IMR-90 (cell line): ENCODE data around the gene TSPAN8. TPM values are rescaled to one million over a fixed set of nuclear protein-coding genes. Genes with fewer than 3 reads are reported as not detected.

ENCODE experiments used
- ATAC-seq: fragments of 200-7000 bp; cut with Tn5 transposase; 2 replicates; pipeline ENCODE4 v1.9.1; 2020; ENCODE audit warnings: low read depth, mild to moderate bottlenecking, moderate library complexity
- BruUV-seq: library from RNA; stranded (reverse); fragments of 400-500 nt; replicated peaks from 2 replicates; lab custom pipeline; 2021; lab: Mats Ljungman, UMichigan
- CTCF ChIA-PET: fragments of 300-600 bp; formaldehyde crosslinking; extraction: SDS; loops from one replicate; lab custom pipeline; 2021; ENCODE audit warnings: antibody characterized with exemption; lab: Yijun Ruan, JAX
- POLR2A ChIA-PET: fragments of 300-600 bp; sonication (Branson Sonifier 250); formaldehyde crosslinking; loops from one replicate; lab custom pipeline; 2022; ENCODE audit warnings: antibody characterized with exemption; ENCODE audit not compliant: unreplicated experiment; lab: Charles Lee
- DNase-seq: peaks from one replicate; pipeline ENCODE4 v3.0.0; 2013
- H2AFZ ChIP-seq: replicated peaks from 2 replicates; pipeline ENCODE3; 2013; ENCODE audit warnings: low read length, mild to moderate bottlenecking; ENCODE audit not compliant: poor library complexity
- H2AK5ac ChIP-seq: 2 replicates; pipeline ENCODE4 v1.6.1; 2013; ENCODE audit warnings: low read depth, low read length, inconsistent platforms
- H2AK9ac ChIP-seq: replicated peaks from 2 replicates; pipeline ENCODE3; 2013; ENCODE audit warnings: mild to moderate bottlenecking, low read depth, low read length, moderate library complexity; ENCODE audit not compliant: poor library complexity
- H2BK120ac ChIP-seq: 2 replicates; pipeline ENCODE4 v1.6.1; 2013; ENCODE audit warnings: low read depth, low read length, inconsistent platforms
- H2BK15ac ChIP-seq: 3 replicates; pipeline ENCODE4 v1.6.1; 2013; ENCODE audit warnings: low read depth, low read length, inconsistent platforms
- H2BK20ac ChIP-seq: 2 replicates; pipeline ENCODE4 v1.6.1; 2013; ENCODE audit warnings: low read depth, mild to moderate bottlenecking, inconsistent platforms, low read length, moderate library complexity
- H2BK5ac ChIP-seq: 2 replicates; pipeline ENCODE4 v1.6.1; 2013; ENCODE audit warnings: mild to moderate bottlenecking, low read depth, low read length, inconsistent platforms; ENCODE audit not compliant: poor library complexity, severe bottlenecking
- H3K14ac ChIP-seq: replicated peaks from 2 replicates; pipeline ENCODE4 v1.6.1; 2013; ENCODE audit warnings: low read depth, low read length, inconsistent platforms
- H3K18ac ChIP-seq: 2 replicates; pipeline ENCODE4 v1.6.1; 2013; ENCODE audit warnings: low read depth, low read length, control low read depth
- H3K23ac ChIP-seq: 2 replicates; pipeline ENCODE4 v1.6.1; 2013; ENCODE audit warnings: low read depth, low read length, inconsistent platforms
- H3K27ac ChIP-seq: 2 replicates; pipeline ENCODE4 v1.5.1; 2013; ENCODE audit warnings: mild to moderate bottlenecking, control low read depth, low read length; ENCODE audit not compliant: insufficient read depth
- H3K27me3 ChIP-seq: 2 replicates; pipeline ENCODE4 v1.6.1; 2013; ENCODE audit warnings: low read length; ENCODE audit not compliant: control insufficient read depth, insufficient read depth
- H3K36me3 ChIP-seq: 2 replicates; pipeline ENCODE4 v1.6.1; 2013; ENCODE audit warnings: low read length, mixed read lengths; ENCODE audit not compliant: control insufficient read depth, insufficient read depth
- H3K4ac ChIP-seq: 2 replicates; pipeline ENCODE4 v1.6.1; 2013; ENCODE audit warnings: low read depth, low read length, inconsistent platforms
- H3K4me1 ChIP-seq: 2 replicates; pipeline ENCODE4 v1.6.1; 2013; ENCODE audit warnings: low read length, mixed read lengths; ENCODE audit not compliant: control insufficient read depth, insufficient read depth
- H3K4me2 ChIP-seq: 2 replicates; pipeline ENCODE4 v1.6.1; 2013; ENCODE audit warnings: low read depth, mild to moderate bottlenecking, control low read depth, low read length, moderate library complexity
- H3K4me3 ChIP-seq: 2 replicates; pipeline ENCODE4 v1.5.1; 2013; ENCODE audit warnings: low read depth, mild to moderate bottlenecking, control low read depth, low read length, moderate library complexity; ENCODE audit not compliant: insufficient read depth
- H3K56ac ChIP-seq: 2 replicates; pipeline ENCODE4 v1.6.1; 2013; ENCODE audit warnings: low read length, inconsistent platforms; ENCODE audit not compliant: insufficient read depth; ENCODE audit errors: extremely low read depth
- H3K79me1 ChIP-seq, 2 experiments: 2 replicates each; pipeline ENCODE4 v1.6.1; 2013; ENCODE audit warnings: low read length in 2 of 2, inconsistent platforms in 1 of 2, low read depth in 1 of 2
- H3K9ac ChIP-seq: 2 replicates; pipeline ENCODE4 v1.6.1; 2013; ENCODE audit warnings: low read depth, low read length, control low read depth
- H3K9me1 ChIP-seq: 2 replicates; pipeline ENCODE4 v1.6.1; 2013; ENCODE audit warnings: low read length, inconsistent platforms; ENCODE audit not compliant: insufficient read depth
- H3K9me3 ChIP-seq: 2 replicates; pipeline ENCODE4 v1.6.1; 2013; ENCODE audit warnings: low read length; ENCODE audit not compliant: control insufficient read depth, insufficient read depth
- H4K20me1 ChIP-seq: 2 replicates; pipeline ENCODE4 v1.6.1; 2013; ENCODE audit warnings: low read length, inconsistent platforms; ENCODE audit not compliant: insufficient read depth
- H4K5ac ChIP-seq: 2 replicates; pipeline ENCODE4 v1.6.1; 2013; ENCODE audit warnings: mild to moderate bottlenecking, low read depth, low read length, control low read depth
- H4K8ac ChIP-seq, 2 experiments: 2 replicates each; pipeline ENCODE4 v1.6.1; 2013; ENCODE audit warnings: low read depth in 2 of 2, low read length in 2 of 2, control low read depth in 1 of 2, inconsistent platforms in 1 of 2
- H4K91ac ChIP-seq: 2 replicates; pipeline ENCODE4 v1.6.1; 2013; ENCODE audit warnings: low read depth, low read length, inconsistent platforms; ENCODE audit not compliant: insufficient read depth
- BHLHE40 ChIP-seq: fragments of 150-350 bp; IDR thresholded peaks from 2 replicates; pipeline ENCODE4 v1.6.1; 2016; ENCODE audit warnings: mild to moderate bottlenecking, low read depth, low read length
- CEBPB ChIP-seq: IDR thresholded peaks from 2 replicates; pipeline ENCODE4 v1.6.1; 2012; ENCODE audit warnings: low read depth, low read length, improper control_type of control experiment
- CHD1 ChIP-seq: IDR thresholded peaks from 2 replicates; pipeline ENCODE4 v1.6.1; 2012; ENCODE audit warnings: low read depth, low read length, improper control_type of control experiment
- CTCF ChIP-seq: conservative IDR thresholded peaks from 2 replicates; pipeline ENCODE4 v1.5.1; 2012; ENCODE audit warnings: mild to moderate bottlenecking, low read depth, low read length, improper control_type of control experiment
- ELK1 ChIP-seq: fragments of 150-350 bp; IDR thresholded peaks from 2 replicates; pipeline ENCODE4 v1.6.1; 2016; ENCODE audit warnings: low read depth, mild to moderate bottlenecking, low read length, moderate library complexity, borderline replicate concordance
- FOS ChIP-seq: fragments of 150-350 bp; IDR thresholded peaks from 2 replicates; pipeline ENCODE4 v1.6.1; 2016; ENCODE audit warnings: low read depth, low read length
- MAFK ChIP-seq: IDR thresholded peaks from 2 replicates; pipeline ENCODE4 v1.6.1; 2012; ENCODE audit warnings: low read depth, low read length, improper control_type of control experiment
- MAZ ChIP-seq: IDR thresholded peaks from 2 replicates; pipeline ENCODE4 v1.6.1; 2012; ENCODE audit warnings: low read depth, mild to moderate bottlenecking, low read length, improper control_type of control experiment, moderate library complexity, borderline replicate concordance
- MXI1 ChIP-seq: IDR thresholded peaks from 2 replicates; pipeline ENCODE4 v1.6.1; 2012; ENCODE audit warnings: low read depth, mild to moderate bottlenecking, low read length, moderate library complexity, borderline replicate concordance
- NFE2L2 ChIP-seq: fragments of 150-350 bp; IDR thresholded peaks from 2 replicates; pipeline ENCODE4 v1.6.1; 2016; ENCODE audit warnings: low read depth, mild to moderate bottlenecking, low read length
- POLR2A ChIP-seq: IDR thresholded peaks from 2 replicates; pipeline ENCODE4 v1.6.1; 2012; ENCODE audit warnings: mild to moderate bottlenecking, low read depth, low read length
- RAD21 ChIP-seq: IDR thresholded peaks from 2 replicates; pipeline ENCODE4 v1.6.1; 2012; ENCODE audit warnings: low read length, improper control_type of control experiment
- RCOR1 ChIP-seq: IDR thresholded peaks from 2 replicates; pipeline ENCODE4 v1.6.1; 2012; ENCODE audit warnings: mild to moderate bottlenecking, low read length, improper control_type of control experiment; ENCODE audit not compliant: insufficient replicate concordance
- SMC3 ChIP-seq: fragments of 150-350 bp; IDR thresholded peaks from 2 replicates; pipeline ENCODE4 v1.6.1; 2016; ENCODE audit warnings: low read depth, mild to moderate bottlenecking, antibody characterized with exemption, low read length, moderate library complexity
- USF2 ChIP-seq: fragments of 150-350 bp; IDR thresholded peaks from 2 replicates; pipeline ENCODE4 v1.6.1; 2017; ENCODE audit warnings: mild to moderate bottlenecking, antibody characterized with exemption, low read length, low read depth
- WGBS, 2 experiments: methylation state at CpG; one replicate each; pipeline versions ENCODE4 v1.1.5 to v1.1.7; 2013; ENCODE audit warnings: missing lambda C conversion rate in 2 of 2; ENCODE audit not compliant: insufficient read length in 1 of 2; ENCODE audit errors: extremely low coverage in 2 of 2; 5-methylcytosine and 5-hydroxymethylcytosine counted together
- dilution Hi-C: fragments of 300-500 bp; cut with HindIII; formaldehyde crosslinking; loops from one replicate; pipeline ENCODE4 v1.14.3; 2018; ENCODE audit warnings: low sequenced_read_pairs; ENCODE audit not compliant: unreplicated experiment
- in situ Hi-C: fragments of 300-500 bp; cut with MboI; formaldehyde crosslinking; loops from 3 replicates; pipeline ENCODE4 v1.14.3; 2019; ENCODE audit warnings: low sequenced_read_pairs, inconsistent platforms, mixed read lengths
- intact Hi-C: fragments of 100-400 bp; cut with micrococcal nuclease; formaldehyde crosslinking; loops from 2 replicates; pipeline ENCODE4 v1.10.0; 2022
- polyA plus RNA-seq, 3 experiments: library from polyadenylated mRNA; depleted of rRNA; stranded (reverse); fragments of >200 nt; gene quantifications; 2 replicates each; pipeline ENCODE4 v1.2.3, GENCODE V29; 2012; ENCODE audit warnings: low replicate concordance in 1 of 3
- total RNA-seq: library from RNA; depleted of rRNA; stranded (reverse); fragments of >200 nt; gene quantifications from 2 replicates; pipeline ENCODE4 v1.2.3, GENCODE V29; 2012

The TSPAN8 gene
- total and polyA plus RNA-seq, 2 of the 4 experiments (the other 2 are of a cell fraction): not detected

- H4K91ac ChIP-seq: no peak overlapping the region
- TF ChIP-seq FOS (no peak), RAD21 (no peak), USF2 (no peak), MAZ (no peak), CEBPB (no peak), CTCF (no peak), SMC3 (no peak), RCOR1 (no peak), ELK1 (no peak), MAFK (no peak), POLR2A (no peak), NFE2L2 (no peak), BHLHE40 (no peak), MXI1 (no peak), CHD1 (no peak)
- ChIA-PET POLR2A (no interaction called here), CTCF (interaction anchor here (0.7 kb wide), 1 partner anchor 132 kb away, joined by 3 read pairs; no protein-coding TSS in a partner anchor)
- no peak overlapping the region for H3K56ac ChIP-seq
- no peak overlapping the region for H3K23ac ChIP-seq
- in situ Hi-C loops: no loop called here
- no peak overlapping the region for H4K8ac ChIP-seq
- no peak overlapping the region for H2AK5ac ChIP-seq
- no TSS peak for BruUV-seq
- DNase-seq (no peak), ATAC-seq (no peak)
- no peak overlapping the region for H3K27ac ChIP-seq
- H3K27me3 ChIP-seq: no peaks in the 10 kb centered on the region
- no peak overlapping the region for H3K4me3 ChIP-seq
- H2AK9ac ChIP-seq: no peak overlapping the region
- intact Hi-C loops: no loop called here
- dilution Hi-C loops: no loop called here
- H3K9me1 ChIP-seq: no peaks in the 10 kb centered on the region
- no peak overlapping the region for H3K18ac ChIP-seq
- H3K9ac ChIP-seq: no peak overlapping the region
- H3K14ac ChIP-seq: no peak overlapping the region
- no peak overlapping the region for H2BK5ac ChIP-seq
- no peak overlapping the region for H4K5ac ChIP-seq
- no peak overlapping the region for H2BK120ac ChIP-seq
- no peak overlapping the region for H2BK20ac ChIP-seq
- 0 out of 2 replicates have a peak, but pooled peaks cover 2% of the 10 kb centered on the region for H3K9me3 ChIP-seq
- H4K20me1 ChIP-seq: no peaks in the 10 kb centered on the region
- H2BK15ac ChIP-seq: no peak overlapping the region
- no peaks in the 10 kb centered on the region for H3K36me3 ChIP-seq
- H2AFZ ChIP-seq: no peak overlapping the region
- H3K4me2 ChIP-seq: no peak overlapping the region
- WGBS, 2 experiments: no CpG with 5 or more reads among the region's 1 CpG
- no peaks in the 10 kb centered on the region for H3K79me1 ChIP-seq
- no peaks in the 10 kb centered on the region for H3K4me1 ChIP-seq
- H3K4ac ChIP-seq: no peak overlapping the region
Measured at GRCh38 chr12:71144682-71145081, 13.1 kb downstream of the TSPAN8 start.
